GM21381 (cell line): Measurements from ENCODE around the gene FAM110C.
A peak's percentile ranks its signal among the peaks of the same experiment; 100 is the strongest.
"Not testable (repeated sequence)": the region's sequence is repeated elsewhere in the genome, so short reads cannot be mapped to it uniquely, and the experiment has no call there.

Source experiments
- ATAC-seq: cut with Tn5 transposase; IDR thresholded peaks from one replicate; pipeline ENCODE4 v1.9.1; 2021; ENCODE audit warnings: mild to moderate bottlenecking, moderate library complexity; ENCODE audit not compliant: unreplicated experiment

FAM110C gene

GRCh38 chr2:44748-45341, 1.5 kb downstream of the FAM110C start:
- ATAC-seq: no peak

GRCh38 chr2:42788-43187, 3.5 kb downstream of the FAM110C start:
- ATAC-seq: no peak

GRCh38 chr2:40465-40864, 5.8 kb downstream of the FAM110C start:
- ATAC-seq: no peak

- no peak for ATAC-seq
These were observed 8.2 kb downstream of the FAM110C start for GRCh38 chr2:38155-38554.

GRCh38 chr2:36318-36717, 10.0 kb downstream of the FAM110C start:
- no peak for ATAC-seq

GRCh38 chr2:35852-36251, 10.5 kb downstream of the FAM110C start:
- no peak for ATAC-seq

- no peak for ATAC-seq
These were observed 12.7 kb downstream of the FAM110C start for GRCh38 chr2:33620-34019.

- ATAC-seq: no peak
These were observed 14.2 kb downstream of the FAM110C start for GRCh38 chr2:32068-32467.

GRCh38 chr2:29253-29652, 17.1 kb downstream of the FAM110C start:
- ATAC-seq: no peak

- no peak for ATAC-seq
These were observed 17.8 kb downstream of the FAM110C start for GRCh38 chr2:28406-28975.

GRCh38 chr2:26891-27290, 19.4 kb downstream of the FAM110C start:
- ATAC-seq: no peak

GRCh38 chr2:25543-25942, 20.8 kb downstream of the FAM110C start:
- no peak for ATAC-seq

- not testable (repeated sequence) for ATAC-seq
These were observed 21.7 kb downstream of the FAM110C start for GRCh38 chr2:24591-24990.

GRCh38 chr2:24107-24506, 22.2 kb downstream of the FAM110C start:
- ATAC-seq: peak; percentile 100

GRCh38 chr2:23283-23682, 23.0 kb downstream of the FAM110C start:
- no peak for ATAC-seq

- ATAC-seq: not testable (repeated sequence)
These were observed 24.1 kb downstream of the FAM110C start for GRCh38 chr2:22244-22643.

GRCh38 chr2:20259-20658, 26.0 kb downstream of the FAM110C start:
- ATAC-seq: not testable (repeated sequence)

- ATAC-seq: no peak
These were observed 26.8 kb downstream of the FAM110C start for GRCh38 chr2:19505-19904.

GRCh38 chr2:18402-19271, 27.7 kb downstream of the FAM110C start:
- no peak for ATAC-seq

GRCh38 chr2:15916-16315, 30.4 kb downstream of the FAM110C start:
- ATAC-seq: not testable (repeated sequence)

GRCh38 chr2:11248-11941, 34.9 kb downstream of the FAM110C start:
- ATAC-seq: no peak
